ENCODE measurements around the gene MACROD2.
"Not testable (repeated sequence)": the region's sequence is repeated elsewhere in the genome, so short reads cannot be mapped to it uniquely, and the experiment has no call there.

The MACROD2 gene

DNA sequence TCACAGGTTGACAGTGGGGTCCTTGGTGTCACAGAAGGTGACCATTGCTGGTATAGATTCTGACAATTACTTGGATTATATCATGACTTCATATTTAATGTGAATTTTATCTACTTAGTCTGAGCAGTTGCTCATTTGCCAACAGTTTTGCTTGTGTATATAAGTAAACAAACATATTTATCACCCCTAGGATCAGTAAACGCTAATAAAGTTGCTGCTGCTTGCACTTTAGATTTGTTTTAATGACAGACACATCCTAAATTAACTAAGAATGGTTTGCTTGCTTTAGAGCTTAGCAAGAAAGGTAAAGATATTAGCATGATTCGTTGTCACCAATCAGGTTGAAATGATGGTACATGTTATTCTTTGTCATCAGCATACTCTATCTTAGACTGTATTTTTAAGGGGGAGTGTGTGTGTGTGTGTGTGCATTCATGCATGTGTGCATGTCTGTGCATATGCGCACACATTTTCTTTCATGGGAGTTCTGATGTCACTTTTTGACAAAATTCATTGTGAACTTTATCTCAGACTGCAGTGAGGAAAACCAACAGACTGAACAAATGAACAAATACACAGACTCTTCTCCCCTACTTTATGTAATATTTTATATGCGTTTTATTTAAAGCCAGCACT is 1124.7 kb downstream of the MACROD2 start:
- H3K4me3 ChIP-seq (ENCODE audit: low read length) = no peak overlapping the region
- TF ChIP-seq, protein P1, sequence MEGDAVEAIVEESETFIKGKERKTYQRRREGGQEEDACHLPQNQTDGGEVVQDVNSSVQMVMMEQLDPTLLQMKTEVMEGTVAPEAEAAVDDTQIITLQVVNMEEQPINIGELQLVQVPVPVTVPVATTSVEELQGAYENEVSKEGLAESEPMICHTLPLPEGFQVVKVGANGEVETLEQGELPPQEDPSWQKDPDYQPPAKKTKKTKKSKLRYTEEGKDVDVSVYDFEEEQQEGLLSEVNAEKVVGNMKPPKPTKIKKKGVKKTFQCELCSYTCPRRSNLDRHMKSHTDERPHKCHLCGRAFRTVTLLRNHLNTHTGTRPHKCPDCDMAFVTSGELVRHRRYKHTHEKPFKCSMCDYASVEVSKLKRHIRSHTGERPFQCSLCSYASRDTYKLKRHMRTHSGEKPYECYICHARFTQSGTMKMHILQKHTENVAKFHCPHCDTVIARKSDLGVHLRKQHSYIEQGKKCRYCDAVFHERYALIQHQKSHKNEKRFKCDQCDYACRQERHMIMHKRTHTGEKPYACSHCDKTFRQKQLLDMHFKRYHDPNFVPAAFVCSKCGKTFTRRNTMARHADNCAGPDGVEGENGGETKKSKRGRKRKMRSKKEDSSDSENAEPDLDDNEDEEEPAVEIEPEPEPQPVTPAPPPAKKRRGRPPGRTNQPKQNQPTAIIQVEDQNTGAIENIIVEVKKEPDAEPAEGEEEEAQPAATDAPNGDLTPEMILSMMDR (conservative IDR thresholded peaks at IDR 0.05; ENCODE audit: low read depth, low read length) = no peak
- DNase-seq (ENCODE audit: low read depth) = no peak

DNA sequence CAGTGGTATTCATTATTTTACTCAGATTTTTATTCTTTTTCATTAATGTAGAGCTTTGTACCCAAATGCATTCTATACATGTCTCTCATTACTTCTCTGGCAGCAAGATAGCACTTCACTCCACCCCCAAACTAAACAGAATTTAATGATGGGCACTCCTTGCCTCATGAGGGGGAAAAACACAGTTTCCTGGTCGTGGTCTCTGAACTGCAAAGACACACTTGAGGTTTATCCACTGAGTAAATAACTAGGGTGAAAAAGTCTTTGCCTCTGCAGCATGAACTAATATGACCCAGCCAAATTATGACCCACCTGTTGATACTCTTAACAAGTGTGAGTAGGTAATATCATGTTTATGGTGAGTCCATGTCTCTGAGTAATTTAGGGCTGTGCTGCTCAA is 1127.3 kb downstream of the MACROD2 start:
- DNase-seq (ENCODE audit: low read depth) = no peak
- TF ChIP-seq, protein P1 (conservative IDR thresholded peaks at IDR 0.05; ENCODE audit: low read depth, low read length) = no peak
- H3K4me3 ChIP-seq (ENCODE audit: low read length) = no peak overlapping the region

DNA sequence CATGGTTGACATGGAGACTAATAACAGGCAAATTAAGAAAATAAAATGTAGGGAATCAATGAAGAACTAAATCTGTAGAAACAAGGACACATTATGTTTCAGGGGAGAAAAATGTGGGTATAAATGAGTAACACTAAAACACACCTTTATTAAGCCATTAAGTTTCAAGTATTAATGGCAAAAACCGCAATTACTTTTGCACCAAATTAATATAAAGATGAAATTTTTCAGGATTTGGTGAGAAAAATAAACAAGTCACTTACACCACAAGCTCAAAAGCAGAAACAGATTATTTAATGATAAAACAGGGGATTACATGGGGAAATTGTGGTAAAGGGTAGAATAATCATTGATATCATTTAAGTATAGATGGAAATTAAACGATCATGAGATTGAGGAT is 1135.9 kb downstream of the MACROD2 start:
- no peak for DNase-seq (ENCODE audit: low read depth)
- no peak overlapping the region for H3K4me3 ChIP-seq (ENCODE audit: low read length)
- TF ChIP-seq, protein P1 (conservative IDR thresholded peaks at IDR 0.05; ENCODE audit: low read depth, low read length) = no peak

DNA sequence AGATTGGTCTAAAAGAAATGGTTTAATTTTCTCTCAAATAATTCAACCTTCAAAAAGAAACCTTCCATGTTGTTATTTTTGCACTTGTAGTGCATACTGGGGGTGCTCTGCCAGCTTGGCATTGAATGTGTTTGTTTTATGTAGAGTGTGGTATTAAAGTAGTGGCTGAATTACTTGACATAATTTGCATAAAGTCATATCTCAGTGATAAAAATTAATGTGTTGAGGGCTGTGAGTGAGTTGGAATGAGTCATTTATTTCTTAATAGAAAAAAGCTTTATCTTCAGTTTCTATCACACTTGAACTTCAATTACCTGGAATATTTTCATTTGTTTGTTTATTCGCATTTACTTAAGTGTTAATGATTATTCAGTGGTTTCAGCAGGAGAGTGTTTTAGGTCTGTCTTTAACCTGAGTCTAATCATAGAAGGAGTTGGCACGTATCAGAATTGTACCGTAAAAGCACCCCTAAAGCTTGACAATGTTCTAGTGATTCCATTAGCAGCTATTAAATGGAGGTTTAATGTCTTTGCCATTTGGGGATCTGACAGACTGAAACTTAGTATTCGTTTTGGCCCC is 1143.3 kb downstream of the MACROD2 start:
- no peak for DNase-seq (ENCODE audit: low read depth)
- no peak overlapping the region for H3K4me3 ChIP-seq (ENCODE audit: low read length)
- TF ChIP-seq, protein P1 (conservative IDR thresholded peaks at IDR 0.05; ENCODE audit: low read depth, low read length) = no peak

DNA sequence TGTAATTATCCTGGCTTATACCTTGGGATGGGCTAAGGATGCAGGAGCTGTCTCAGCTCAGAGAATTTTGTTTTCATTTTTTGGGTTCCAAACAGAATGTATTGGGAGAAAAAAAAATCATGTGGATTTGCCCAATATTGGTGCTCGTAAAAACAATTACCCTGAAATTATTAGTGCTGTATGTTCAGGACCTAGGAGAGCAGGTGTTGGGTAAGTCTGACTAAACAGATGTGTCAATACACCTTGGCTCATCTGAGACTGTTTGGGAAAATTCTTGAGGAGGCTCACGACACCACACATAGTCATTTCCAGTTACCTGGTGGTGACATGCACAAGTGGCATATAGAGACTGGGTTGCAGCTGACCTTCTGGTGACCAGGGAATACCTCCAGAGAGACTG is 1144.2 kb downstream of the MACROD2 start:
- no peak overlapping the region for H3K4me3 ChIP-seq (ENCODE audit: low read length)
- DNase-seq (ENCODE audit: low read depth) = no peak
- TF ChIP-seq, protein P1 (conservative IDR thresholded peaks at IDR 0.05; ENCODE audit: low read depth, low read length) = no peak

DNA sequence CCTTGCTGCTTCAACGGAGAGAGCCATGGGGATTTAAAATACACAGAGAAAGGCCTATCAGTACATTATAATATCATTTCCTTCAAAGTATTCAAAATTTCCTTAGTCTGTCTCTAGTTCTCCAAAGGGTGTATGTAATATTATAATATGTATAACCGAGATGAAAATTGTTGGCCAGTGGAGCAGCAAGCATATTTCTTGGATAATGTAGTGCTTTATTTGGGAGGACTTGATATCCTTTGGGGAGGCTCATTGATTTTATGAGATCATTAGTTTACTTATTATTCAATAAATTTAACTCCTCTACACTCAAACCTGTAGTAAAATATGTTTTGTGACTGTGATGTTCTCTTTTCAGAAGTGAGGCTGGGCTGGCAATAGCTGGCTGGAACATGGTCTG is 1145.0 kb downstream of the MACROD2 start:
- H3K4me3 ChIP-seq (ENCODE audit: low read length) = no peak overlapping the region
- TF ChIP-seq, protein P1 (conservative IDR thresholded peaks at IDR 0.05; ENCODE audit: low read depth, low read length) = no peak
- DNase-seq (ENCODE audit: low read depth) = no peak

DNA sequence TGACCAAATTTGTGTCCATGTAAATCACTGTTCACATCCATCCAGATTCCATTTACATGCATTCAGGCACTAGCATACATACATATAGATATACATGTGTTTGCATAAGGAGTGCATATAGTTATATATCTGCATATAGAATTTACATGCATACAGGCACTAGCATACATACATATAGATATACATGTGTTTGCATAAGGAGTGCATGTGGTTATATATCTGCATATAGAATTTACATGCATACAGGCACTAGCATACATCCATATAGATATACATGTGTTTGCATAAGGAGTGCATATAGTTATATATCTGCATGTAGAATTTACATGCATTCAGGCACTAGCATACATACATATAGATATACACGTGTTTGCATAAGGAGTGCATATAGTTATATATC is 1145.6 kb downstream of the MACROD2 start:
- not testable (repeated sequence) for DNase-seq (ENCODE audit: low read depth); H3K4me3 ChIP-seq (ENCODE audit: low read length)

All from retinal pigment epithelial cell (primary cell).